Vagina (tissue), 2 donors: ENCODE measurements around the gene BICD1. TPM values are rescaled to one million over a fixed set of nuclear protein-coding genes. Genes with fewer than 3 reads are reported as not detected.

ENCODE experiments used
- DNase-seq, 2 donors: peaks; one replicate each; pipeline ENCODE4 v3.0.0-alpha.2; 2017; ENCODE audit errors: extremely low spot score in 2 of 2
- H3K27ac ChIP-seq: fragments of 200-600 bp; sonication (generic); one replicate; pipeline ENCODE4 v1.5.1; 2019
- H3K27me3 ChIP-seq: fragments of 200-600 bp; sonication (generic); one replicate; pipeline ENCODE4 v1.5.1; 2019
- H3K36me3 ChIP-seq, 2 donors: fragments of 200-600 bp; sonication (generic); one replicate each; pipeline ENCODE4 v1.5.1; 2017 to 2019
- H3K4me1 ChIP-seq: fragments of 200-600 bp; sonication (generic); one replicate; pipeline ENCODE4 v1.5.1; 2019
- H3K4me3 ChIP-seq, 2 donors: fragments of 200-600 bp; sonication (generic); 1 replicate in 1 of 2; 2 replicates in 1 of 2; pipeline ENCODE4 v1.5.1; 2016 to 2019
- H3K9me3 ChIP-seq: fragments of 200-600 bp; sonication (generic); one replicate; pipeline ENCODE4 v1.5.1; 2019
- POLR2A ChIP-seq, 2 donors: fragments of 450-650 bp; IDR thresholded peaks; one replicate each; pipeline ENCODE4 v1.6.1; 2017; ENCODE audit warnings: antibody characterized with exemption in 2 of 2, mild to moderate bottlenecking in 2 of 2, moderate library complexity in 2 of 2
- POLR2AphosphoS5 ChIP-seq, 2 donors: sonication (generic); formaldehyde crosslinking; IDR thresholded peaks; one replicate each; pipeline ENCODE4 v1.9.0; 2017; ENCODE audit warnings: antibody characterized with exemption in 2 of 2, mild to moderate bottlenecking in 2 of 2, low read depth in 1 of 2; ENCODE audit not compliant: insufficient read depth in 1 of 2
- intact Hi-C: fragments of 100-400 bp; cut with DNase I; formaldehyde crosslinking; loops from one replicate; pipeline ENCODE4 v1.15.1; 2023
- total RNA-seq: library from RNA; depleted of rRNA; stranded (reverse); fragments of >200 nt; gene quantifications from one replicate; pipeline ENCODE4 v1.2.3, GENCODE V29; 2016
- TF ChIP-seq, protein P1 (sequence below), 3 experiments: fragments of 450-650 bp in 2 of 3; fragments of 200-600 bp in 1 of 3; sonication (generic) in 1 of 3; IDR thresholded peaks; one replicate each; pipeline ENCODE4 v1.5.1; 2017 to 2019; ENCODE audit warnings: antibody characterized with exemption in 3 of 3, mild to moderate bottlenecking in 2 of 3, moderate library complexity in 2 of 3

Gene BICD1
- total RNA-seq, 1 donor from 2014 or later: 19.6 TPM

DNA sequence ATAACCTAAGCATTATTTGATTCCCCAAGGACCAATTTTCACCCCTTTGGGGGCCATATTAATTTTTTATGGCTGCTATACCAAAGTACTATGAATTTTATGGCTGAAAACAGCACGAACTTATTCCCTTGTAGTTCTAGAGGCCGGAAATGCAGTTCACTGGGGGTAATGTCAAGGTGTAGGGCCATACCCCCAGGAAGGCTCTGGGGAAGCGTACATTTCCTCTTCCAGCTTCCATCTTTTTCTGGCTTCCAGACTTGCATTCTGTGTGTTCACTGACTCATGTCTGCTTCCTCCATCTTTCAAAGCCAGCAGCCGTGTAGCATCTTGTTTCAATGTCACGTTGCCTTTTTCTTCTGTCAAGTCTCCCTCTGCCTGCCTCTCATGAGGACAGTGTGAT is 133.5 kb downstream of the BICD1 start:
- intact Hi-C loops: no loop called here
- TF ChIP-seq POLR2AphosphoS5 (IDR thresholded peaks at IDR 0.05; ENCODE audit: insufficient read depth in 1 of 2, low read depth in 1 of 2): no peak
- TF ChIP-seq POLR2A (IDR thresholded peaks at IDR 0.05): no peak
- TF ChIP-seq, protein P1, sequence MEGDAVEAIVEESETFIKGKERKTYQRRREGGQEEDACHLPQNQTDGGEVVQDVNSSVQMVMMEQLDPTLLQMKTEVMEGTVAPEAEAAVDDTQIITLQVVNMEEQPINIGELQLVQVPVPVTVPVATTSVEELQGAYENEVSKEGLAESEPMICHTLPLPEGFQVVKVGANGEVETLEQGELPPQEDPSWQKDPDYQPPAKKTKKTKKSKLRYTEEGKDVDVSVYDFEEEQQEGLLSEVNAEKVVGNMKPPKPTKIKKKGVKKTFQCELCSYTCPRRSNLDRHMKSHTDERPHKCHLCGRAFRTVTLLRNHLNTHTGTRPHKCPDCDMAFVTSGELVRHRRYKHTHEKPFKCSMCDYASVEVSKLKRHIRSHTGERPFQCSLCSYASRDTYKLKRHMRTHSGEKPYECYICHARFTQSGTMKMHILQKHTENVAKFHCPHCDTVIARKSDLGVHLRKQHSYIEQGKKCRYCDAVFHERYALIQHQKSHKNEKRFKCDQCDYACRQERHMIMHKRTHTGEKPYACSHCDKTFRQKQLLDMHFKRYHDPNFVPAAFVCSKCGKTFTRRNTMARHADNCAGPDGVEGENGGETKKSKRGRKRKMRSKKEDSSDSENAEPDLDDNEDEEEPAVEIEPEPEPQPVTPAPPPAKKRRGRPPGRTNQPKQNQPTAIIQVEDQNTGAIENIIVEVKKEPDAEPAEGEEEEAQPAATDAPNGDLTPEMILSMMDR (IDR thresholded peaks at IDR 0.05): no peak
- Histone ChIP-seq H3K4me3 (no peak overlapping the region), H3K9me3 (no peaks in the 10 kb centered on the region), H3K4me1 (no peaks in the 10 kb centered on the region), H3K27me3 (no peaks in the 10 kb centered on the region), H3K27ac (no peak overlapping the region), H3K36me3 (no peaks in the 10 kb centered on the region)
- no peak for DNase-seq

DNA sequence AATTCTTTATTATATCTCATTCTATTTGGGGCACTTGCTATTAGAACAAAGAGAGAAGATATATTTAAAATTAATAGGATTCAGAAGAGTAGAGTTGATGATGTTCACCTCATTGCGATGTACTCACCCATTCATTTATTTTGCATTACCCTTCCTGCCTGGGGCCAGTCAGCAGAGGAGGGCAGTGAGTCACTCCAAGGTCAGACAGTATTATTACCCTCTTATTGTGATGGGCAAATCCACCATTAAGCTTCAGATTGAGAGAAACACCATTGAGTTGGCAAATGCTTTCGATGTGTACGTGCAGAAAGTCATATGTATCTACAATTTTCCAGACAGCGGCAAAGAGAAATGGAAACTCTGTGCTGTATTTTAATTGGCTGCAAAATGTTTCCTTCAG is 134.2 kb downstream of the BICD1 start:
- Histone ChIP-seq H3K4me1 (no peaks in the 10 kb centered on the region), H3K4me3 (no peak overlapping the region), H3K36me3 (no peaks in the 10 kb centered on the region), H3K27me3 (no peaks in the 10 kb centered on the region), H3K27ac (no peak overlapping the region), H3K9me3 (no peaks in the 10 kb centered on the region)
- intact Hi-C loops: no loop called here
- DNase-seq: no peak
- TF ChIP-seq POLR2A (IDR thresholded peaks at IDR 0.05) (no peak), POLR2AphosphoS5 (IDR thresholded peaks at IDR 0.05; ENCODE audit: insufficient read depth in 1 of 2, low read depth in 1 of 2) (no peak)
- TF ChIP-seq, protein P1 (IDR thresholded peaks at IDR 0.05): no peak

DNA sequence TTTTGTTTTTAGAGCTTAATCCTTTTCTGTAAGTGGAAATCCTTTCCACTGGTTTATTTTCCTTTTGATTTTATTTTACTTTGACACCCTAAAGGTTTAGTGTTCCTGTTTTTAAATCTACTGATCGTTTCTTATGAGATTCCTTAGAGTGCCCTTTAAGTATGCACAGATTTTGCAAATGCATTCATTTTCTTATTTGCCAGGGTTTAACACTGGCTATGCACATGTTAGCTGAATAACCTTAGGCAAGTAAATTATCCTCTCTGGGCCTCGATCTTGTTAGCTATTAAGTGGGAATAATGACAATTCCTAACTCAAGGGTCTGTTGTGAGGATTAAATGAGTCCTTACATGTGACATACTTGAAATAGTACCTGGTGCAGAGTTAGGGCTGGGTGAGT is 136.0 kb downstream of the BICD1 start:
- no peak for DNase-seq
- no peaks in the 10 kb centered on the region for H3K4me1 ChIP-seq
- H3K4me3 ChIP-seq: no peak overlapping the region
- H3K27me3 ChIP-seq: no peaks in the 10 kb centered on the region
- no peaks in the 10 kb centered on the region for H3K36me3 ChIP-seq
- TF ChIP-seq POLR2AphosphoS5 (IDR thresholded peaks at IDR 0.05; ENCODE audit: insufficient read depth in 1 of 2, low read depth in 1 of 2) (no peak), POLR2A (IDR thresholded peaks at IDR 0.05) (no peak)
- TF ChIP-seq, protein P1 (IDR thresholded peaks at IDR 0.05): no peak
- no peak overlapping the region for H3K27ac ChIP-seq
- no peaks in the 10 kb centered on the region for H3K9me3 ChIP-seq
- intact Hi-C loops: no loop called here

DNA sequence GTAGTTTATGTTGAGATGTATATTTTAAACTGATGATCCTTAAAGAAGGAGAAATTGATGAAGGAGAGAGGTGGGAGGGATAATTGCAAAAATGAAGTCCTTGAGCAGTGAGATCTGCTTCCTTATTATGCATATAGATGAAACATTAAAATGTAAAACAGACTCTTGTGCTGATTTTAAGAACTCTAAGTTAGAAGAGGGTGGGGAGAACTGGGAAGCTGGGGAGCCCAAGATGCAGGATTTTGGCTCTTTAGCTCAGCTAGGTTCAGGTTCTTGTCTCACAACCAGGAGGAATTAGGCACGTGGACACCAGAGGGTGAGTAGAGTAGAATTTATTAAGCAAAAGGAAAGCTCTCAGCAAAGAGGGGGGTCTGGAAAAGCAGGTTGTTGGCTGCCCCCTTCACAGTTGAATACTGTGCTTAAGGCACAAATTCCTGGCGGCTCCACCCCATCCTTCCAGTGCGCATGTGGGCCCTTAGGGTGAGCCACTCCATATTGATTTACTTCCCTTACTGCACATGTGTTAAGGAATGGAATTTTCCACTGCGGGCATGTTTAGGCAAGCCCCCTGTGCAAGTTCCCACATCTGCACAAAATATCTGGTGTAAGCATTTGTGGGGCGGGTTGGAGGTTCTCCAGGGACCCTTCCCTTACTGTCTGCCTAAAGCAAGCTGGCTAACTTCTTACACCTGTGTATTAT is 141.9 kb downstream of the BICD1 start:
- DNase-seq: no peak
- no peak for TF ChIP-seq POLR2AphosphoS5 (IDR thresholded peaks at IDR 0.05; ENCODE audit: insufficient read depth in 1 of 2, low read depth in 1 of 2)
- TF ChIP-seq, protein P1 (IDR thresholded peaks at IDR 0.05): no peak
- TF ChIP-seq POLR2A (IDR thresholded peaks at IDR 0.05): no peak
- H3K27ac ChIP-seq: no peak overlapping the region
- no peaks in the 10 kb centered on the region for H3K36me3 ChIP-seq
- intact Hi-C loops: no loop called here
- no peak overlapping the region for H3K4me3 ChIP-seq
- H3K4me1 ChIP-seq: peaks cover 6% of the 10 kb centered on the region
- H3K9me3 ChIP-seq: no peaks in the 10 kb centered on the region
- H3K27me3 ChIP-seq: no peaks in the 10 kb centered on the region

DNA sequence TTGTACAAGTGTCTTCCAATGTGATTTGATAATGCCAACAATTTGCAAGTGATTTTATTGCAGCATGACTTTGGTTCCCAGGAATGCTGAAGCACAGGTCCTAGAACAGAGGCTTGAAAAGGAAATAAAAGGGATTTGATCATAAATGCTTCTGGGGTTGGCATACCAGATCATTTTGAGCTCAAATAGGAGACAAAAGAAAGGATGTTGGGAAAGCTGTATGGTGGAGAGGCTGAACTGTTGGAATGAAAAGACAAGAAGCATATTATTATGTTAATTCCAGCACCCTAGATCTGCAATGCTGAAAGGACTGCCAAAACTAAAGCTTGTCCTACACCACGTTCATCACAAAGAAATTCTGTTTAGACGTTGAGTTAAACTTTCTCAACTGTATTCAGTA is 143.1 kb downstream of the BICD1 start:
- DNase-seq: no peak
- Histone ChIP-seq H3K9me3 (no peaks in the 10 kb centered on the region), H3K4me3 (no peak overlapping the region), H3K36me3 (no peaks in the 10 kb centered on the region), H3K4me1 (peaks cover 6% of the 10 kb centered on the region), H3K27me3 (no peaks in the 10 kb centered on the region), H3K27ac (no peak overlapping the region)
- intact Hi-C loops: no loop called here
- TF ChIP-seq POLR2A (IDR thresholded peaks at IDR 0.05) (no peak), POLR2AphosphoS5 (IDR thresholded peaks at IDR 0.05; ENCODE audit: insufficient read depth in 1 of 2, low read depth in 1 of 2) (no peak)
- TF ChIP-seq, protein P1 (IDR thresholded peaks at IDR 0.05): no peak
